Loucy (cell line): ENCODE measurements around the gene MAGEL2.

ENCODE experiments used
- CTCF ChIP-seq: fragments of 200-600 bp; sonication (generic); conservative IDR thresholded peaks from 2 replicates; pipeline ENCODE4 v1.5.1; 2014; ENCODE audit warnings: mild to moderate bottlenecking, antibody characterized with exemption, low read length
- EZH2phosphoT487 ChIP-seq: fragments of 200-600 bp; IDR thresholded peaks from 2 replicates; pipeline ENCODE4 v1.6.1; 2018; ENCODE audit warnings: antibody characterized with exemption, mild to moderate bottlenecking, moderate library complexity, borderline replicate concordance

GRCh38 chr15:23694592-23694991 is 46.9 kb upstream of the MAGEL2 start:
- TF ChIP-seq CTCF, result no peak
- TF ChIP-seq EZH2phosphoT487, result no peak
